ENCODE results near the gene MAGEA4. TPM values are rescaled to one million over a fixed set of nuclear protein-coding genes. Genes with fewer than 3 reads are reported as not detected.

Gene MAGEA4
- total and polyA plus RNA-seq, 10 of the 15 experiments (the other 5 are each of a cell fraction or from before 2014, with no cell fraction given), result not detected

DNA sequence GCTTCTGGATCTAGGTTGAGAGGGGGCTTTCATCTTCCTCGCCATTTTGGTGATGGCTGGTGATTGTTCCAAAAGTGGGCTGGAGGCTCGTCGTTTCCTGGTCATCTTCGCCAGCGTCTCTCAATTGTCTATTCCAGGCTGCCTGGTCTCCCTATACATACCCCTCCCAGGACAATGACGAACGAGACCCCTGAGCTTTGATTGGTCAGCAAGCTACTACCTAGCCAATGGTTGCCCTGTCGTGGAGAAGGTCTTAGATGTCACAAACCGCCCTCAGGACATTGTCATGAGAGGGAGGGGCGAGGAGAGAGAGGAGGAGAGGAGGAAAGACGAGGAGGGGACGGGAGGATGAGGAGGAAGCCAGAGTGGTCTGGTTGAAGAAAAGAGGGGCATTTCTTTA is 7.7 kb upstream of the MAGEA4 start:
- Histone ChIP-seq H3K9me3 (replicated peaks; ENCODE audit: control insufficient read depth, insufficient read depth, low read length) (no peaks in the 10 kb centered on the region), H3K27ac (ENCODE audit: control insufficient read depth, insufficient read depth) (no peak overlapping the region), H3K4me2 (ENCODE audit: control insufficient read depth, insufficient read depth) (no peak overlapping the region), H2AFZ (ENCODE audit: control insufficient read depth, low read depth, low read length) (no peak overlapping the region), H3K27me3 (replicated peaks in 1 of 2; ENCODE audit: control insufficient read depth in 2 of 2, insufficient read depth in 2 of 2, low read length in 1 of 2) (no peaks in the 10 kb centered on the region), H4K20me1 (ENCODE audit: control insufficient read depth, insufficient read depth) (no peaks in the 10 kb centered on the region), H3K36me3 (ENCODE audit: control insufficient read depth in 2 of 2, insufficient read depth in 2 of 2, low read length in 1 of 2) (no peaks in the 10 kb centered on the region), H3K4me3 (no peak overlapping the region), H3K4me1 (ENCODE audit: control insufficient read depth, insufficient read depth, low read length) (no peaks in the 10 kb centered on the region), H3K9ac (ENCODE audit: control insufficient read depth, insufficient read depth, low read length) (no peak overlapping the region), H3K79me2 (ENCODE audit: control insufficient read depth, insufficient read depth, low read length) (no peaks in the 10 kb centered on the region)
- 4% methylated on average over 12 of the region's 12 CpGs for WGBS (ENCODE audit: insufficient coverage, insufficient replicate concordance, low lambda C conversion rate, missing lambda C conversion rate)
- ChIA-PET SMC1A (ENCODE audit: uncharacterized antibody, unreplicated experiment) (no interaction called here), POLR2A (no interaction called here), CTCF (no interaction called here), RAD21 (ENCODE audit: unreplicated experiment) (no interaction called here)
- intact Hi-C loops (cut with micrococcal nuclease; ENCODE audit: unreplicated experiment) (no loop called here), in situ Hi-C loops (cut with MboI) (no loop called here)
- no peak for ATAC-seq
- BruUV-seq (replicated peaks), result no TSS peak
- no peak for DNase-seq (ENCODE audit: low read depth, low spot score)
- FAIRE-seq, result no peak
- TF ChIP-seq ZNF207 (IDR thresholded peaks at IDR 0.05; ENCODE audit: borderline replicate concordance), result no peak
- TF ChIP-seq, protein P1, sequence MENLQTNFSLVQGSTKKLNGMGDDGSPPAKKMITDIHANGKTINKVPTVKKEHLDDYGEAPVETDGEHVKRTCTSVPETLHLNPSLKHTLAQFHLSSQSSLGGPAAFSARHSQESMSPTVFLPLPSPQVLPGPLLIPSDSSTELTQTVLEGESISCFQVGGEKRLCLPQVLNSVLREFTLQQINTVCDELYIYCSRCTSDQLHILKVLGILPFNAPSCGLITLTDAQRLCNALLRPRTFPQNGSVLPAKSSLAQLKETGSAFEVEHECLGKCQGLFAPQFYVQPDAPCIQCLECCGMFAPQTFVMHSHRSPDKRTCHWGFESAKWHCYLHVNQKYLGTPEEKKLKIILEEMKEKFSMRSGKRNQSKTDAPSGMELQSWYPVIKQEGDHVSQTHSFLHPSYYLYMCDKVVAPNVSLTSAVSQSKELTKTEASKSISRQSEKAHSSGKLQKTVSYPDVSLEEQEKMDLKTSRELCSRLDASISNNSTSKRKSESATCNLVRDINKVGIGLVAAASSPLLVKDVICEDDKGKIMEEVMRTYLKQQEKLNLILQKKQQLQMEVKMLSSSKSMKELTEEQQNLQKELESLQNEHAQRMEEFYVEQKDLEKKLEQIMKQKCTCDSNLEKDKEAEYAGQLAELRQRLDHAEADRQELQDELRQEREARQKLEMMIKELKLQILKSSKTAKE (IDR thresholded peaks at IDR 0.05; ENCODE audit: low read depth, poor library complexity, severe bottlenecking), result no peak
- no peak for TF ChIP-seq CHD2 (IDR thresholded peaks at IDR 0.05; ENCODE audit: borderline replicate concordance, low read depth, low read length)
- no peak for TF ChIP-seq IRF4 (IDR thresholded peaks at IDR 0.05; ENCODE audit: low read depth, low read length)
- TF ChIP-seq, protein P2, sequence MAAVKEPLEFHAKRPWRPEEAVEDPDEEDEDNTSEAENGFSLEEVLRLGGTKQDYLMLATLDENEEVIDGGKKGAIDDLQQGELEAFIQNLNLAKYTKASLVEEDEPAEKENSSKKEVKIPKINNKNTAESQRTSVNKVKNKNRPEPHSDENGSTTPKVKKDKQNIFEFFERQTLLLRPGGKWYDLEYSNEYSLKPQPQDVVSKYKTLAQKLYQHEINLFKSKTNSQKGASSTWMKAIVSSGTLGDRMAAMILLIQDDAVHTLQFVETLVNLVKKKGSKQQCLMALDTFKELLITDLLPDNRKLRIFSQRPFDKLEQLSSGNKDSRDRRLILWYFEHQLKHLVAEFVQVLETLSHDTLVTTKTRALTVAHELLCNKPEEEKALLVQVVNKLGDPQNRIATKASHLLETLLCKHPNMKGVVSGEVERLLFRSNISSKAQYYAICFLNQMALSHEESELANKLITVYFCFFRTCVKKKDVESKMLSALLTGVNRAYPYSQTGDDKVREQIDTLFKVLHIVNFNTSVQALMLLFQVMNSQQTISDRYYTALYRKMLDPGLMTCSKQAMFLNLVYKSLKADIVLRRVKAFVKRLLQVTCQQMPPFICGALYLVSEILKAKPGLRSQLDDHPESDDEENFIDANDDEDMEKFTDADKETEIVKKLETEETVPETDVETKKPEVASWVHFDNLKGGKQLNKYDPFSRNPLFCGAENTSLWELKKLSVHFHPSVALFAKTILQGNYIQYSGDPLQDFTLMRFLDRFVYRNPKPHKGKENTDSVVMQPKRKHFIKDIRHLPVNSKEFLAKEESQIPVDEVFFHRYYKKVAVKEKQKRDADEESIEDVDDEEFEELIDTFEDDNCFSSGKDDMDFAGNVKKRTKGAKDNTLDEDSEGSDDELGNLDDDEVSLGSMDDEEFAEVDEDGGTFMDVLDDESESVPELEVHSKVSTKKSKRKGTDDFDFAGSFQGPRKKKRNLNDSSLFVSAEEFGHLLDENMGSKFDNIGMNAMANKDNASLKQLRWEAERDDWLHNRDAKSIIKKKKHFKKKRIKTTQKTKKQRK (IDR thresholded peaks at IDR 0.05; ENCODE audit: low read depth, low read length), result no peak
- TF ChIP-seq, protein P3, sequence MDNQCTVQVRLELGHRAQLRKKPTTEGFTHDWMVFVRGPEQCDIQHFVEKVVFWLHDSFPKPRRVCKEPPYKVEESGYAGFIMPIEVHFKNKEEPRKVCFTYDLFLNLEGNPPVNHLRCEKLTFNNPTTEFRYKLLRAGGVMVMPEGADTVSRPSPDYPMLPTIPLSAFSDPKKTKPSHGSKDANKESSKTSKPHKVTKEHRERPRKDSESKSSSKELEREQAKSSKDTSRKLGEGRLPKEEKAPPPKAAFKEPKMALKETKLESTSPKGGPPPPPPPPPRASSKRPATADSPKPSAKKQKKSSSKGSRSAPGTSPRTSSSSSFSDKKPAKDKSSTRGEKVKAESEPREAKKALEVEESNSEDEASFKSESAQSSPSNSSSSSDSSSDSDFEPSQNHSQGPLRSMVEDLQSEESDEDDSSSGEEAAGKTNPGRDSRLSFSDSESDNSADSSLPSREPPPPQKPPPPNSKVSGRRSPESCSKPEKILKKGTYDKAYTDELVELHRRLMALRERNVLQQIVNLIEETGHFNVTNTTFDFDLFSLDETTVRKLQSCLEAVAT (IDR thresholded peaks at IDR 0.05), result no peak
- TF ChIP-seq YY1 (IDR thresholded peaks at IDR 0.05; ENCODE audit: low read depth, low read length), result no peak
- no peak for TF ChIP-seq POLR2AphosphoS5 (IDR thresholded peaks at IDR 0.05; ENCODE audit: low read length)
- TF ChIP-seq NR2C2 (IDR thresholded peaks at IDR 0.05; ENCODE audit: borderline replicate concordance, control insufficient read depth, insufficient read length, low read depth), result no peak
- TF ChIP-seq KLF5 (IDR thresholded peaks at IDR 0.05; ENCODE audit: partially characterized antibody), result no peak
- no peak for TF ChIP-seq MTA2 (IDR thresholded peaks at IDR 0.05; ENCODE audit: low read depth)
- TF ChIP-seq PAX5 (IDR thresholded peaks at IDR 0.05; ENCODE audit: borderline replicate concordance, low read depth, low read length), result no peak
